ENCODE results near the gene MYORG.
"Not testable (repeated sequence)": the region's sequence is repeated elsewhere in the genome, so short reads cannot be mapped to it uniquely, and the experiment has no call there.

Gene MYORG

GRCh38 chr9:34368796-34369195, 7.9 kb downstream of the MYORG start:
- DNase-seq (ENCODE audit: low spot score) = not testable (repeated sequence)

GRCh38 chr9:34367751-34368410, 8.8 kb downstream of the MYORG start:
- not testable (repeated sequence) for DNase-seq (ENCODE audit: low spot score)

GRCh38 chr9:34366365-34366764, 10.3 kb downstream of the MYORG start:
- DNase-seq (ENCODE audit: low spot score) = no peak

DNA sequence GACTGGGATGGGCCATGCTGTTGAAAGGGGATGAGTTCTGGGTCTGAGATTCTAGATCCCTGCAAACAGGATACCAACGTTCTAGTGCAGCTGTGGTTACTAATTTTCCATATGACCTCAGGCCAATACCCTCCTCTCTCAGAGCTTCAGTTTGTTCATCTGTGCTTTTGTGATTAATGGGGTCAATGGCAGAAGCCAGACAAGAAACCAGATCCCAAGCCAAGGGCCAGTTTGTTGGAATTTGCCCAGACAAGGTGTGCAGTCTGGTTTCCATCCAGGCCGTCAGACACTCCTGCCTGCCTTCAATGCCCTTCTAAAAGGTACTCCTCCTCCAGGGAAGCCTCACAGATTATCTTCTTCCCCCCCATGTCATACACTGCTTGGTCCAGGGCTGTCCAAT, 11.4 kb downstream of the MYORG start:
- no peak for DNase-seq (ENCODE audit: low spot score)

DNA sequence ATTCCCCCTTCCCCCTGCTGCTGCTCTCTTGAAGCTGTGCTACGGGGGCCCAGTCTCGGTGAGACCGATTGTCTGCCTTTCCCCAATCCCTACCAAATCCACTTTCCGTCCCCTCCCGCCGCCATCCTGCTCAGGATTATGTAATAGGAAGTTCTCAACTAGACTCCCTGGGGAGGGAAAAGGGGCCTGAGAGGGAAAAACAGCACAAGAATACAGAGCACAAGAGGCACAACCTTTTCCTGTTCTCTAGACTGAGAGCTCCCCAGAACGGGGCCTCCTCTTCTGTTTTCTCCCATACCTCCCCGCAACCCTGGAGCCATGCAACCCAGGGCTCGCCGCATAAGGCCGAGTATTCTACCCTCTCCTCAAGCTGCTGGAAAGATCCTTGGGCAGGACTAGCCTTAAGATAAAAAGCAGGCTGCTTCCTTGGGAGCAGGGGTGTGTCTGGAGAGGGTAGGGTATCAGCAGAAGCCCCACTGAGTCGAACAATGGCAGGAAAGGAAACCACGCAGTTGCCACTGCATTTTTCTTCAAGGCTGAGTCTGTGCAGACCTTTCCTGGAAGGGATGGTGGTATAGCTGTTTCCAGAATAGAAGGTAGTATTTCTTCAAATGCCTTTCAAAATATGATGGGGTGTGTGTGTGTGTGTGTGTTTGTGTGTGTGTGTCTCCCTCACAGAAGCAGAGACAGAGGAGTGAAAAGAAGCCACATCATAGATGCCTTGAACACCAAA, 12.9 kb downstream of the MYORG start:
- DNase-seq (ENCODE audit: low spot score) = no peak

DNA sequence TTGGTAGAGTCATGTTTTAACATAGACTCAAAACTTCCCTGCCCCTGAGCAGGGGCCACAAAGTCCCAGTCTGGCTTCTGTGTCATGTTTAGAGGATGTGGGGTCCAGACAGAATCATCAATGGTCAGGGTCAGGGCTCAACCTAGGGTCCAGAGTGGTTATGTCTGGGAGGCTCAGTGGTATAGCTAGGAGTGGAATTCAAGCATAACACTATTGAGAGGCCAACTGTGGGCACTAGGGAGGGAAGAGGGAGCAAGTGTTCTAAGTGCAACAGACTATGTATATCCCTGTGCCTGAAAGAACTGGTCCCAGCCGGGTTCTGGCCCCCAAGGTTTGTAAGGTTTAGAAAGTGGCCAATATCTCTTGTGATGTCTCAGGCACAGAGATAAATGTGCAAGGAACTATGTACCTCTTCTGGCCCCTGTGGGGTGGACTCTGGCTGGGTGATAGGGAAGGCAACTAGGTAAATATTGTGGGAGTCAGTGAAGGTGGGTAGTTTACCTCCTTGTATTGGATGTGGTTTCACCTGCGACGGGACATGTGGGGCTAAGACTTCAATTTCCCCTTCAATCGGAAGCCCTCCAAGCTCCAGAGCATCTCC, 14.0 kb downstream of the MYORG start:
- no peak for DNase-seq (ENCODE audit: low spot score)

- not testable (repeated sequence) for DNase-seq (ENCODE audit: low spot score)
These were observed 23.7 kb downstream of the MYORG start for GRCh38 chr9:34352957-34353356.

DNA sequence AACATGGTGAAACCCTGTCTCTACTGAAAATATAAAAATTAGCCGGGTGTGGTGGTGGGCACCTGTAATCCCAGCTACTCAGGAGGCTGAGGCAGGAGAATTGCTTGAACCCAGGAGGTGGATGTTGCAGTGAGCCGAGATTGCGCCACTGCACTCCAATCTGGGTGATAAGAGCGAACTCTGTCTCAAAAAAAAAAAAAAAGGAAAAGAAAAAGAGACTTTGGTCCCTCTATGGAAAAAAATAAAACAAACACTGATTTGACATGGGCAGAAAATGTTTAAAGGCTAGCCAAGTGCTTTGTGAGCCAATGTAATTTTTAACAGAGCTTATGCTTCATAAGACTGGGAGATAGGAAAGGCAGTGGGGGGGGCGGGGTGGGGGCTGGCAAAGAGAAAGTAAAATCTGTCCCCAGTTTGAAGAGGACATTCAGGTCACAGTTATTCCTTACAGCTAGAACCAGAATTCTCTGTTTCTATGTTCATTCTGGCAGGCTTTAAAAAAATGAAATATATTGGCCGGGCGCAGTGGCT, 24.5 kb downstream of the MYORG start:
- DNase-seq (ENCODE audit: low spot score) = not testable (repeated sequence)

GRCh38 chr9:34349324-34349723, 27.4 kb downstream of the MYORG start:
- no peak for DNase-seq (ENCODE audit: low spot score)

- DNase-seq (ENCODE audit: low spot score) = no peak
These were observed 28.9 kb downstream of the MYORG start for GRCh38 chr9:34347800-34348158.

- no peak for DNase-seq (ENCODE audit: low spot score)
These were observed 29.6 kb downstream of the MYORG start for GRCh38 chr9:34346873-34347799.

DNA sequence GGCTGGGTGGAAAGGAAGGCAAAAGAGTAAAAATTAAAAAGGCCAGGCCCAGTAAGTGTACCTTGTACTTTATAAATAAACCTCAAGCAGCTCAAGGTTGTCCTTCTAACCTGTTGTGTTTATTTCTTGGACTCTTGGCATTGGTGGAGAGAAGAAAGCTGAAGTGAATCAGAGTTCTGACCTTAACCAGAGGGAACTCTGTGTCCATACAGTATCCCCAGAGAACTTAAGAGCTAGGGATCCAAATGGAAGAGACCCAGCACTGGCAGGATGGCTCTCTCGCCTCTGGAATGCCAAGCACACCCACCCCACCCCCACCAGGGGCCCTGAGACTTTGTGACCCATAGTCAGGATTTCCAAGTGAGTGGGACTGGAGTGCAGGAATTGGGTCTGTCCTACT, 33.1 kb downstream of the MYORG start:
- DNase-seq (ENCODE audit: low spot score) = no peak

DNA sequence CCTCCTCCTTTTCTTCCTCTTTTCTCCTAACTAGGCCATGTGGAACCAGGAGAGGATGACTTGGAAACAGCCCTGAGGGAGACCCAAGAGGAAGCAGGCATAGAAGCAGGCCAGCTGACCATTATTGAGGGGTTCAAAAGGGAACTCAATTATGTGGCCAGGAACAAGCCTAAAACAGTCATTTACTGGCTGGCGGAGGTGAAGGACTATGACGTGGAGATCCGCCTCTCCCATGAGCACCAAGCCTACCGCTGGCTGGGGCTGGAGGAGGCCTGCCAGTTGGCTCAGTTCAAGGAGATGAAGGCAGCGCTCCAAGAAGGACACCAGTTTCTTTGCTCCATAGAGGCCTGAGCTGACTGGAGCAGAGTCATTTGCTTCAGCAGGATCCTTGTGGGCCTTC, 33.6 kb downstream of the MYORG start:
- no peak for DNase-seq (ENCODE audit: low spot score)

GRCh38 chr9:34341659-34342295, 34.9 kb downstream of the MYORG start:
- DNase-seq (ENCODE audit: low spot score) = no peak

- DNase-seq (ENCODE audit: low spot score) = no peak
These were observed 37.9 kb downstream of the MYORG start for GRCh38 chr9:34338665-34339385.

GRCh38 chr9:34338079-34338478, 38.6 kb downstream of the MYORG start:
- not testable (repeated sequence) for DNase-seq (ENCODE audit: low spot score)

- DNase-seq (ENCODE audit: low spot score) = no peak
These were observed 39.3 kb downstream of the MYORG start for GRCh38 chr9:34337403-34337802.

DNA sequence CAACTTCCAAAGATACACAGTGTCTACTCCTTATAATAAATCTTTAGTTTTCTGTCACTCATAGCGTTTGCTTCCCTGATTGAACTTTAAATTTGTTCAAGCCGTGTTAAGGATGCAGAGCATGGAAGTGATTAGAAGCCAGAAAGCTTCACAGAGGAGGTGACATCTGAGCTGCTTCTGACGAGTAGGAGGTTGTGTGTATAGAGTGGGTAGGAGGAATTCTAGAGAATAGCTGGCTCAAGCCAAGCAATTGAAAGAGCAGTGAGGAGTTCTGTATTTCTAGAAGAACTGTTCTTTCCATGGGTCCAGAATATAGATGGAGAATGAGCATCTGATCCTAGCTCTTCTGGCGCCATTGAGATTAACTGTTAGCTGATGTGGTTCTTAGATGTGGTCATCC, 41.3 kb downstream of the MYORG start:
- DNase-seq (ENCODE audit: low spot score) = no peak

- DNase-seq (ENCODE audit: low spot score) = no peak
These were observed 41.8 kb downstream of the MYORG start for GRCh38 chr9:34334916-34335315.

- no peak for DNase-seq (ENCODE audit: low spot score)
These were observed 42.3 kb downstream of the MYORG start for GRCh38 chr9:34334337-34334824.

- DNase-seq (ENCODE audit: low spot score) = no peak
These were observed 42.9 kb downstream of the MYORG start for GRCh38 chr9:34333836-34334235.

Measured in CD4-positive, alpha-beta T cell treated with Interleukin-15 for 4 hours (primary cell).